ENCODE measurements around the gene AWAT1.

- TF ChIP-seq FOXM1 (IDR thresholded peaks at IDR 0.05; ENCODE audit: borderline replicate concordance), result no peak
- TF ChIP-seq SP1 (IDR thresholded peaks at IDR 0.05), result no peak
- no peak for TF ChIP-seq BHLHE40 (IDR thresholded peaks at IDR 0.05; ENCODE audit: borderline replicate concordance)
- no peak for TF ChIP-seq L3MBTL2 (conservative IDR thresholded peaks at IDR 0.05)
These were observed 25.6 kb downstream of the AWAT1 start, which contains the start of gene P2RY4 for GRCh38 chrX:70260104-70260503.

All from HEK293T (cell line).